ENCODE results near the gene AATK. TPM values are rescaled to one million over a fixed set of nuclear protein-coding genes. Genes with fewer than 3 reads are reported as not detected.

The AATK gene
- polyA plus RNA-seq, 1 donor (not counting 4 experiments of a cell fraction or from before 2014, with no cell fraction given): 0.16 TPM

DNA sequence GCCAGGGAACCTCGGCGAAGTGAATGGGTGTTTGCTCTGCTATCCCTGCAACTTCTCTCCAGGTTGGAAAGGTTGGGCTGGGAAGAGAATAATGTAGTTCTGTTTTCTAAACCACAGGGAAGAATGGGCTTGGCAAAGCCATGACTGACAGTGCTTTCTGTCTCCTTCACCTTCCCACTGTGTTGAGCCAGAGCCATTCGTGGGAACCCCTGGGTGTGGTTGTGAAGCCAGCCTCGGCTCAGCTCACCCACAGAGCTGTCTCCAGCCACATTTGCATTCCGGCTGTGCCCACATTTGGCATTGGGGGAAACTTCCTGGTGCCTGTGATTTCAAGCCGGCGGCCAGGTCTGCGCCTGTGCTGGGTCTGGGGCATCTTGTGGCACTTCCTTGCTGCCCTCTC is 91.1 kb downstream of the AATK start:
- Histone ChIP-seq H3K27me3 (ENCODE audit: control insufficient read depth, extremely low read depth, insufficient read depth, low read length) (no peaks in the 10 kb centered on the region), H3K9me1 (ENCODE audit: control insufficient read depth, extremely low read depth, insufficient read depth, low read length) (no peaks in the 10 kb centered on the region), H3K4me3 (ENCODE audit: control insufficient read depth in 2 of 3, extremely low read depth in 1 of 3, insufficient read depth in 2 of 3, low read depth in 1 of 3, low read length in 3 of 3) (no peak overlapping the region), H3K4me1 (ENCODE audit: control insufficient read depth, extremely low read depth, insufficient read depth, low read length) (peaks cover 17% of the 10 kb centered on the region), H3K9me3 (ENCODE audit: control insufficient read depth, low read depth, low read length) (no peaks in the 10 kb centered on the region), H3K9ac (ENCODE audit: control insufficient read depth, extremely low read depth, insufficient read depth, low read length) (no peak overlapping the region), H4K20me1 (ENCODE audit: control insufficient read depth, extremely low read depth, insufficient read depth, low read length) (peaks cover 28% of the 10 kb centered on the region), H3K36me3 (ENCODE audit: control insufficient read depth in 2 of 2, extremely low read depth in 1 of 2, insufficient read depth in 2 of 2, low read length in 2 of 2) (peaks cover 22 to 45% of the 10 kb centered on the region in 2 experiments), H3K27ac (ENCODE audit: control insufficient read depth, insufficient read depth, low read length) (no peak overlapping the region), H2AFZ (ENCODE audit: control insufficient read depth, low read length) (no peak overlapping the region), H3K79me2 (ENCODE audit: control insufficient read depth, insufficient read depth, low read length) (peaks cover 71% of the 10 kb centered on the region), H3K4me2 (ENCODE audit: control insufficient read depth, extremely low read depth, insufficient read depth, low read depth, low read length) (no peak overlapping the region)
- TF ChIP-seq EZH2 (IDR thresholded peaks at IDR 0.05; ENCODE audit: low read length): no peak
- TF ChIP-seq, protein P1, sequence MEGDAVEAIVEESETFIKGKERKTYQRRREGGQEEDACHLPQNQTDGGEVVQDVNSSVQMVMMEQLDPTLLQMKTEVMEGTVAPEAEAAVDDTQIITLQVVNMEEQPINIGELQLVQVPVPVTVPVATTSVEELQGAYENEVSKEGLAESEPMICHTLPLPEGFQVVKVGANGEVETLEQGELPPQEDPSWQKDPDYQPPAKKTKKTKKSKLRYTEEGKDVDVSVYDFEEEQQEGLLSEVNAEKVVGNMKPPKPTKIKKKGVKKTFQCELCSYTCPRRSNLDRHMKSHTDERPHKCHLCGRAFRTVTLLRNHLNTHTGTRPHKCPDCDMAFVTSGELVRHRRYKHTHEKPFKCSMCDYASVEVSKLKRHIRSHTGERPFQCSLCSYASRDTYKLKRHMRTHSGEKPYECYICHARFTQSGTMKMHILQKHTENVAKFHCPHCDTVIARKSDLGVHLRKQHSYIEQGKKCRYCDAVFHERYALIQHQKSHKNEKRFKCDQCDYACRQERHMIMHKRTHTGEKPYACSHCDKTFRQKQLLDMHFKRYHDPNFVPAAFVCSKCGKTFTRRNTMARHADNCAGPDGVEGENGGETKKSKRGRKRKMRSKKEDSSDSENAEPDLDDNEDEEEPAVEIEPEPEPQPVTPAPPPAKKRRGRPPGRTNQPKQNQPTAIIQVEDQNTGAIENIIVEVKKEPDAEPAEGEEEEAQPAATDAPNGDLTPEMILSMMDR (optimal IDR thresholded peaks at IDR 0.05 in 1 of 3, IDR thresholded peaks at IDR 0.05 in 1 of 3, conservative IDR thresholded peaks at IDR 0.05 in 1 of 3; ENCODE audit: extremely low read depth in 1 of 3, insufficient read depth in 2 of 3, low read length in 3 of 3): no peak
- DNase-seq (ENCODE audit: low read depth, low spot score) (no peak), FAIRE-seq (no peak)
- dilution Hi-C loops (cut with MboI; ENCODE audit: extremely low pct_ligation_motif_present, low sequenced_read_pairs): no loop called here

DNA sequence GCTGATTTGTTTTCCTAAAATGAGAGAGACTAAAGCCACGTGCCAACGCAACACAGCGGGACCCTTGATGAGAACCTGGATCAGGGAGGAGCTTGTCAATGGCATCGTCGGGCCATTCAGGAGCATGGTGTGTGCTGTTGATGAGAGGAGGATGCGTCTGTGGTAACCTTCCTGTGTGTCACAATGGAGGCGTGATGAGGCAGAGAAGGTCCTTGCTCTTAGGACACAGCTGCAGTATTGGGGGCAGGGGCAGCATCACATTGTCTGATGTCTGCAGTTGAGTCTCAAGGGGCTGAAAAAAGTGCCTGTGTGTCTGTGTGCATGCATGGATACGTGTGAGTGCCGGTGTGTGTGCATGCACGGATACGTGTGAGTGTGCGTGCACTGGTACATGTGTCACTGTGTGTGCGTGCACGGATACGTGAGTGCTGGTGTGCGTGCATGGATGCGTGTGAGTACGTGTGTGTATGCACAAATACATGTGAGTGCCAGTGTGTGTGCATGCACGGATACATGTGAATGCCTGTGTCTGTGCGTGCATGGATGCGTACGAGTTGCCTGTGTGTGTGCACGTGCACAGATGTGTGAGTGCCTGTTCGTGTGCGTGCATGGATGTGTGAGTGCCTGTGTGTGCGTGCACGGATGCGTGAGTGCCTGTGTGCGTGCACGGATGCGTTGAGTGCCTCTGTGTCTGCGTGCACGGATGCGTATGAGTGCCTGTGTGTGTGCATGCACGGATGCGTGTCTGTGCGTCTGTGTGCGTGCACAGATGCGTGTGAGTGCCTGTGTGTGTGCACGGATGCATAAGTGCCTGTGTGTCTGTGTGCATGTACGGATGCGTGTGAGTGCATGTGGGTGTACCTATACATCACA is 91.8 kb downstream of the AATK start:
- FAIRE-seq (no peak), DNase-seq (ENCODE audit: low read depth, low spot score) (no peak)
- no peak overlapping the region for H3K9ac ChIP-seq (ENCODE audit: control insufficient read depth, extremely low read depth, insufficient read depth, low read length)
- H3K4me2 ChIP-seq (ENCODE audit: control insufficient read depth, extremely low read depth, insufficient read depth, low read depth, low read length): no peak overlapping the region
- peaks cover 73% of the 10 kb centered on the region for H3K79me2 ChIP-seq (ENCODE audit: control insufficient read depth, insufficient read depth, low read length)
- H3K27me3 ChIP-seq (ENCODE audit: control insufficient read depth, extremely low read depth, insufficient read depth, low read length): no peaks in the 10 kb centered on the region
- H3K4me3 ChIP-seq (ENCODE audit: control insufficient read depth in 2 of 3, extremely low read depth in 1 of 3, insufficient read depth in 2 of 3, low read depth in 1 of 3, low read length in 3 of 3): no peak overlapping the region
- no peaks in the 10 kb centered on the region for H3K9me3 ChIP-seq (ENCODE audit: control insufficient read depth, low read depth, low read length)
- peaks cover 22 to 46% of the 10 kb centered on the region in 2 experiments for H3K36me3 ChIP-seq (ENCODE audit: control insufficient read depth in 2 of 2, extremely low read depth in 1 of 2, insufficient read depth in 2 of 2, low read length in 2 of 2)
- no peaks in the 10 kb centered on the region for H3K9me1 ChIP-seq (ENCODE audit: control insufficient read depth, extremely low read depth, insufficient read depth, low read length)
- H3K4me1 ChIP-seq (ENCODE audit: control insufficient read depth, extremely low read depth, insufficient read depth, low read length): peaks cover 17% of the 10 kb centered on the region
- dilution Hi-C loops (cut with MboI; ENCODE audit: extremely low pct_ligation_motif_present, low sequenced_read_pairs): no loop called here
- H3K27ac ChIP-seq (ENCODE audit: control insufficient read depth, insufficient read depth, low read length): no peak overlapping the region
- no peak overlapping the region for H2AFZ ChIP-seq (ENCODE audit: control insufficient read depth, low read length)
- H4K20me1 ChIP-seq (ENCODE audit: control insufficient read depth, extremely low read depth, insufficient read depth, low read length): peaks cover 32% of the 10 kb centered on the region
- no peak for TF ChIP-seq EZH2 (IDR thresholded peaks at IDR 0.05; ENCODE audit: low read length)
- TF ChIP-seq, protein P1 (optimal IDR thresholded peaks at IDR 0.05 in 1 of 3, IDR thresholded peaks at IDR 0.05 in 1 of 3, conservative IDR thresholded peaks at IDR 0.05 in 1 of 3; ENCODE audit: extremely low read depth in 1 of 3, insufficient read depth in 2 of 3, low read length in 3 of 3): no peak

All from keratinocyte (primary cell).